GM11168 (cell line): Measurements from ENCODE around the gene FHIP1B.

Experiments used
- in situ Hi-C: fragments of 300-500 bp; cut with MboI; formaldehyde crosslinking; loops from one replicate; pipeline ENCODE4 v1.12.0; 2022; ENCODE audit warnings: low sequenced_read_pairs; ENCODE audit not compliant: unreplicated experiment

Gene FHIP1B

DNA sequence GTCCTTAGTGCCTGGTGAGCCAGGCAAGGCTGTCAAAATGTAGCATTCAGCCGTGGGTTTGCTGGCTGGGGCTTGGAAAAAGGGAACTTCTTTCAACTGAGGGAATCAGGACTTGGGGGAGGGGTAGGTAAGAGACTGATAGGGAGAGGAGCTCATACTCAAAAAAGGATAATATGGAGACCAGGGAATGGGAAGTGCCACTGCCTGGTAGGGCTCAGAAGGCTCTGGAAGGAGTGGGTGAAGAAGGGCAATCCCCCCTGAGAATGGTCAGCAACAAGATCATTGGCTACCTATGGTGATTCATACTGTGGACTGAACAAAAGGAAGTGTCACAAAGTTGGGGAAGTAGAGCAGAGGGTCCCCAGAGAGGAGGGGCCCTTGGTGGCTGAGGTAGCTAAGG is 6.3 kb upstream of the FHIP1B start:
- in situ Hi-C loops, result loop anchor here (10.0 kb wide), 2 partner anchors 54 to 114 kb away; no protein-coding TSS in a partner anchor

DNA sequence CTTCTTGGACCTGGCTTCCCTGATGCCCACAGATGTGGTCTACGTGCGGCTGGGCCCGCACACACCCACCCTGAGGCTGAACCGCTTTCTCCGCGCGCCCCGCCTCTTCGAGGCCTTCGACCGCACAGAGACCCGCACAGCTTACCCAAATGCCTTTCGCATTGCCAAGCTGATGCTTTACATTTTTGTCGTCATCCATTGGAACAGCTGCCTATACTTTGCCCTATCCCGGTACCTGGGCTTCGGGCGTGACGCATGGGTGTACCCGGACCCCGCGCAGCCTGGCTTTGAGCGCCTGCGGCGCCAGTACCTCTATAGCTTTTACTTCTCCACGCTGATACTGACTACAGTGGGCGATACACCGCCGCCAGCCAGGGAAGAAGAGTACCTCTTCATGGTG is 5.7 kb upstream of the FHIP1B start:
- in situ Hi-C loops, result loop anchor here (10.0 kb wide), 2 partner anchors 55 to 115 kb away; no protein-coding TSS in a partner anchor

DNA sequence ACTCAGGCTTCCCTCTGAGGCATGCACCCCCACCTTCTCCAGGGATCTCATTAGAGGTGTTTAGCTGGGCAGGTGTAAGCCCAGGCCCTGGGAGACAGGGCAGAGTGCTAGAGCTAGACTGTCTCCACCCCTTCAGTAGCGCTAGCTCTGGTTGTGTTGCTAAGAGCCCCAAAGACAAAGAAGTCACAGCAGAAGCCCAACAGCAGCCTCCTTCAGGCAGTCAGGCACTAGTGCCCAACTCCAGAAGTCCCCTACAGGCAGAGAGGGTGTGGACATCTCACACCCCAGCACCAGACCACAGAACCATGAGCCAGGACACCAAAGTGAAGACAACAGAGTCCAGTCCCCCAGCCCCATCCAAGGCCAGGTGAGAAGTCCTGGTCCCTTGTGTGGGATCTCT is 4.5 kb upstream of the FHIP1B start, which contains the start of gene CNGA4:
TSS of gene CNGA4 (plus strand) at position 188 of the 400 bp plus-strand sequence. CDS start at position 306, 118 bp downstream.
- in situ Hi-C loops, result no loop called here

DNA sequence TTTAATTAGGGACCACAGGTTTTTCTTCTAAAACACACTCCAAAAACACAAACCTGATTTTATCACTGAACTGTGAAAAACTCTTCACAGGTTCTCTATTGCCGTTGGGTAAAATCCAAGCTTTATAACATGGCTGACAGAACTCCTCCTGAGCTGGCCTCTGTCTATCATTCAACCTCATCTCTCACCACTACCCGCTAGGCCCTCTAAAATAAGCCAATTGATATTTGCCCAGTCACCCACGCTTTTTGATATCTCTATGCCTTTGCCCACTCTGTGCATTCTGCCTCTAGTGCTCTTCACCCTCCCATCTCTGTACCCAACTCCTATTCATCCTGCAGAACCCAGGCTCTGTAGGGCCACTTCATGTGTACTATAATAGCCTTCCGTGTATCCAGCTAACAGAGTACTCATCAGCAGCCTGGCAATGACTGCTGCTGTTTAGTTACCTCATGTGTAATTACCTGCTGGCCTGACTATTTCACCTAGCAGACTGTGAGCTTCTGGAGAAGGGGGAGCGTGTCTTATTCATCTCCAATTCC is 3.4 kb upstream of the FHIP1B start:
- in situ Hi-C loops, result no loop called here

DNA sequence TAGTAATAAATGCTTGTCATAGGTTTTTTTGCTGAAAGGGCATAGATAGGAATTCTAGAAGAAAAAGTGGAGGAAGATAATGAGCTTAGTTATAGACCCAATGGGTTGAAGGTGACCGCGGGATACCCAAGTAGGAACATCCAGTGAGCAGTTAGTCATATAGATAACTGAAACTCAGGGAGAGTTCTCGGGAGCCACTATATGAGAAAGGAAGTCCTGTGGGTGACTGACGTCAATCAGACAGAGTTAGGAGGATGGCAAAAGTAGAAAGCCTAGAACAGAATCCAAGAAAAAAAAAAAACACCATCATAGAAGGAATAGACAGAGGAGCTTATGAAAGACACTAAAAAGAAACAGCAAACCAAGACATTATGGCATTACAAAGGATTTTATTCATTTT is 2.8 kb upstream of the FHIP1B start:
- in situ Hi-C loops, result no loop called here

DNA sequence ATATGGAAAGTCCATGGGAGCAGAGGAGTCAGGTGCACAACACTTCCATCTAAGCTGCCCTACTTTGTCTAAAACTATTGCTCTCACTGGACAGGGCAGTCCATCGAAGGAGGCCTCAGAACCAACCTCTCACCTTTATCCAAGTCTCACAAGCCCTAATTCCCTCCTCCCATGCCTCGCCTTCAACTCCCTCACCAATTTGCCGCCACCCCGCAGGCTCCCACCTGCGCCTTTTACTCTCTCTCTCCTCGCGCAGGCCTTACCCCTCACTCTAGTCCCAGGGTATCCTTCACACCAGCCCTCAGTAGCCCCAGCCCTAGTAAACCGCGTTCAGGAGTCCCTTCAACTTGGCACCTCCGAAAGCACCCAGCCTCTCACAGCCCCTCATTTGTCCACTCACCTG is 451 bp downstream of the FHIP1B start:
- in situ Hi-C loops, result no loop called here

DNA sequence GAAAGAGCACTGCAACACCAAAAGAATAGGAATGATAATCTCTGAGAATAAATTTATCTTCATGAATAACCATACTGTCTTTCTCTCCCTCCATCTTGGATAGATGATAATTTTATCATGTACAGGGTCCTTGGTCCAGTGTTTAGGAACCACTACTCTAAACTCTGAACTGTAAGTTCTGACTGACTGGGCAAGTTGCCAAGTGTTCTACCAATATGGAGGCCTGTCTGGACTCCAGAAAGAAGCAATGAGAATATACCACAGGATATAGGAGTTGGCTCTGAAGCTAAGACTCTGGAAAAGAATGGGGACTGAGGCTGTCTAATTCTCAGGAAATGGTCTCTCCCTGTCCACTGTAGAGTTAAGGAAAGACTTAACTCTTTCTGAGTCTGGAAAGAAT is 1.5 kb downstream of the FHIP1B start:
- in situ Hi-C loops, result no loop called here

DNA sequence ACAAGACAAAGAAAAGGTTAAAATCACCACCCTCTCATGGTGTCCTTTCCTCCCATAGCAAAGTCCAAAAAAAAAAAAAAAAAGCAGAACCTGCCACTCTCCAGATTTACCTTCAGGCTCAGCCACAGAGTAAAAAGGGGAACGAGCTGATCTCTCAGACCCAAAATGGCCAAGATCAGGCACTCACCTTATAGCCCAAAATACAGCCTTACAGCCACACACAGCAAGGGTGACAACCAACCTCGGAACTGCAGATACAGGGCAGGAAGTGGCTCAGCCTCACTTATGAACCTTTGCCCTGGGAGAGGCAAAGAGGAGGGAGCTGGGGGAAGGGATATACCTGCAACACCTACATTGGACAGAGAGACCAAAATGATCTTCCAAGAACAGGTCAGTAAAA is 4.5 kb downstream of the FHIP1B start:
- in situ Hi-C loops, result no loop called here

DNA sequence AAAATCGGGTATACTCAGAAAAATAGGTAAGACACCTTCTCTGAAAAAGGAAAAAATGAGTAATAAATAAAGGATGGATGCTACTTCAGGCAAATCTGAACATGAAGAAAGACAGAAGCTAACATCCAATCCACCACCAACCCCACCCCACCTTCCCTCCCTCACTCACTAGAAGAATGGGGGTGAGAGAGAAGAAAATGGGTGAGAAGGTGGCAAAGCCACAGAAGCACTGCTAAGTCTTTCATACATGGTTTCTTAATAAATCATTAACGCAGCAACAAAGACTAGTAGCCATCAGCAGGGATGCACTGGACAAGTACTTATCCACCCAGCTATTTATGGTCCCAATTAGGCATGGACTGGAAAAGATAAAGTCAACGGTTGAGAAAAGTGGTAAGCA is 5.9 kb downstream of the FHIP1B start:
- in situ Hi-C loops, result no loop called here

DNA sequence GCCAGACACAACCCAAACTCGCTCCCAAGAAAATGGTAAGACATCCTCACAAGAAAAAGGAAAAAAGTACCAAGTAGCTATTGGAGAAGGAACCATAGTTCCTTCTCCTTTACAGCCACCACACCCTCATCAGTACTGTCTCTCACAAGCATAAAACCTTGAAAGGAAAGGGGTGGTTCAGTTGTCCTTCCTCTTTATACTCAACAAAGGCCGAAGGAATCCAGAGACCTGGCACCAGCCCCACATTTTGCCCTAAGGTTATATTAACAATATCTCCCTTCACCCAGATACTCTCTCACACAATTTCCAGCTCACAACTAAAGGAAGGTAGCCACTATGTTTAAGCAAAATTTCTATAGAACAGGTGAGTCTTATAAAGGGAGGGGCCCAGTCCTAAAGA is 8.5 kb downstream of the FHIP1B start:
- in situ Hi-C loops, result no loop called here

DNA sequence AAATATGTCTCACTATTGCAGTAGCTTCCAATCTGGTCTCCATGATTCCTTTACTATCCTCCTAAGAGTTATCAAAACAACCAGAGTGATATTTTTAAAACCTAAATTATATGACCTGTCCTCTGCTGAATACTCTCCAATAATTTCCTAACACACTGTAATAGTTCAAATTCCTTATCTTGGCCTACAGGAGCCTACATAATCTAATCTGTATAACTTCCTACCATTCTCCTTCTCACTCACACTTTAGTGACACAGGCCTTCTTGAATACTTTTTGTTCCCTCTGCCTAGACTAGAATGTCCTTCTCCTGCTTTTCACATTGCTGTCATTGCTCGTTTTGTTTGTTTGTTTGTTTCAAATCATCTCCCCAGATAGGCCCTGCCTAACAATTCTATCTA is 9.4 kb downstream of the FHIP1B start:
- in situ Hi-C loops, result no loop called here

DNA sequence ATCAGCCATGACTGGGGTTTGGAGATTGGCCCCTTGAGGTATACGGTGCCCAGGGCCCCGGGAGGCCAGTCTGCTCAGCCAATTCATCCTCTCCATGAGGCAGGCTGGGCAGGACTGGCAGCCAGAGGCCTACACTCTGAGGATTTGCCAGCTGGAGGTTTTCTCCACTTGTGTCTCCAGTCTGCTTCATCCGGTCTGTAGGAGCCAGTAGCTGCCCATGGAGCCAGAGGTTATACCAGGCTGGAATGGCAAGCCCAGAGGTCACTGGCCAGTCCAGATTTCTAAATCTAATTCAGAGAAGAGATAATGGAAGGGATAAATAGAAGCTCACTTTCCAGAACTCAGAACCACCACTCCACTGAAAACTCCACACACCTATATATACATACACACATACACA is 10.0 kb downstream of the FHIP1B start:
- in situ Hi-C loops, result no loop called here

DNA sequence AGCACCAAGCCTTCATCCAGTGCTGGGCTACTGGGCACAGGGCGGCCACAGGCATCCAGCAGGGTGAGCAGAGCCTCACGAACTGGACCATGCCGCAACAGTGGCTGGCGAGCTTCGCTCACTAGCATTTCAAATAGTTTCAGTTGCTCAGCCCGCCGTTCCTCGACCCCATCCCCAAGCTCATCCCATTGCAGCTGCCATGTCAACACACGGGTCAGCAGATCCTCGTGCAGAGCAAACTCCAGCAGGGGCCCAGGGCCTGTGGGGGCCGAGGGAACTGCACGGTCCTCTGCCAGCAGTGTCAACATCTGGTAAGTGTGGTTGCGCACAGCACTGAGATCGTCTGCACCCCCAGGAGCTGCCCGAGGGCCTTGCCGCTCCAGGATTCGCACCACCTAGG is 10.6 kb downstream of the FHIP1B start:
- in situ Hi-C loops, result no loop called here

DNA sequence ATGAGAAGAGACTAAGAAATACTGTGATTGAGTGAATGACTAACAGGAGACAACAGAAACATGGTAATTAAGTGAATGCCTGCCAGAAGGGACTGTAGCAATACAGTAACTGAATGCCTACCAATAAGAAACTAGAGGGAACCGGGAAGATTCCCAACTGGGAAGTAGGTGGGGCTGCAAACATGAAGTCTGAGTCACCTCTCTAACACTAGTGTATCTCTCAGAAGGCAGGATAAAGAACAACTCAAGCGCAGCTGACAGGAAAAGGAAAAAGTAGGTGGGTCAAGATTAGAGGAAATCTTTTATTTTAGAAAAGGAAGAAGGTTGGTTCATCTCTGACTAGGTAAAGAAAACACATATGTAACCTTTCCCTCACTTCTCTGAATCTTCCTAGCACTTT is 15.1 kb downstream of the FHIP1B start:
- in situ Hi-C loops, result no loop called here

DNA sequence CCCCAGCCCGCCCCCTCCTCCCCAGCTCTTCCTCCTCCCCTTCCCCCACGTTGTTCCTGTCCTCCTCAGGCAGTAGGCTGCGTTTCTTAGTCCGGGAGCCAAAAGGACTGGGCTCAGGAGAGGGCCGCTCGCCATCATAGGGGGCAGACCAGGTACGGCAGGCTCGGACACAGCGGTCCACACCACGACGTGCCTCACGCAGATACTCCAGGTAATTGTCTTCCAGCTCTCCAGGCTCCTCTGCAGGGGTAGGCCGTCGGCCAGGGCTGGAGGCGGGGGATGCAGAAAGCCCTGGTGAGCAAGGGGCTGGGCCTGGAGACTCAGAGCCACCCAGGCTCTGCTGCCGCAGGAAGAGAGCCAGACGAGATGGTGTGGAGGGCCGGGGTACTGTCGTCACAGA is 16.7 kb downstream of the FHIP1B start:
- in situ Hi-C loops, result no loop called here

DNA sequence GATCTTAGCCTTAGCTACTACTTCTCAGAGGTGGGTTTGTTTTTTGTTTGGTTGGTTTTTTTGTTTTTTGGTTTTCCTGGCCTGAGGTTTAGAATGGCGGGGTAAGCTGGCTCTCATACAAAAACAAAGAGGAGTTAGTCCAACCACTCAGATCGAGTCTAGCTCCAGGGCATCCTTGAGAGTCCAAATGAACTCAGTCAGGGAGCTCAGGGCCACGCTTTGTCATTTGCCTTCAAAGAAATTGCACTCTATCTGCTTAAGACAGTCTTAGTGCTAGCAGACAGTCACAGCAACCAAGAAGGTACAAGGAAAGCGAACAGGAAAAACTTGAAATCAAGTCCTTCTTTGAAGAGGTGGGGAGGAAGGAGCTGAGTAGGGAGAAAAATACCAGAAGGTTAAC is 17.9 kb downstream of the FHIP1B start:
- in situ Hi-C loops, result no loop called here

DNA sequence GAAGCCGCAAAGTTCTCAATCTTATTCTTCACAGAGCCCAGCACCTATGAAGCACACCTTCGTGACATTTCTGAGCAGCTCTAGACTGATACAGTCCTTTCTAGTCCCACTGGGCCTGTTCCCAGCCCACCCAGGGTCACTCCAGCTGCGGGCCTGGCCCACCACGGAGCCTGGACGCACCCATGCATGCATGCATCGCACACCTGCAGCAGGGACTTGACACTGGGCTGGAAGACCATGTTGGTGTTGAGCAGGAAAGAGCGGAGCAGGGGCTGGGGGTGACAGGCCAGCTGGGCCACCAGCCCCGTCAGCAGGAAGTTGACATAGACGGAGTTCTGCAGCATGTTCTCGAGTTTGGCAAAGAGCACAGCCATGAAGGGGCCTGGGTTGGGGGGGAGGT is 19.9 kb downstream of the FHIP1B start:
- in situ Hi-C loops, result no loop called here

DNA sequence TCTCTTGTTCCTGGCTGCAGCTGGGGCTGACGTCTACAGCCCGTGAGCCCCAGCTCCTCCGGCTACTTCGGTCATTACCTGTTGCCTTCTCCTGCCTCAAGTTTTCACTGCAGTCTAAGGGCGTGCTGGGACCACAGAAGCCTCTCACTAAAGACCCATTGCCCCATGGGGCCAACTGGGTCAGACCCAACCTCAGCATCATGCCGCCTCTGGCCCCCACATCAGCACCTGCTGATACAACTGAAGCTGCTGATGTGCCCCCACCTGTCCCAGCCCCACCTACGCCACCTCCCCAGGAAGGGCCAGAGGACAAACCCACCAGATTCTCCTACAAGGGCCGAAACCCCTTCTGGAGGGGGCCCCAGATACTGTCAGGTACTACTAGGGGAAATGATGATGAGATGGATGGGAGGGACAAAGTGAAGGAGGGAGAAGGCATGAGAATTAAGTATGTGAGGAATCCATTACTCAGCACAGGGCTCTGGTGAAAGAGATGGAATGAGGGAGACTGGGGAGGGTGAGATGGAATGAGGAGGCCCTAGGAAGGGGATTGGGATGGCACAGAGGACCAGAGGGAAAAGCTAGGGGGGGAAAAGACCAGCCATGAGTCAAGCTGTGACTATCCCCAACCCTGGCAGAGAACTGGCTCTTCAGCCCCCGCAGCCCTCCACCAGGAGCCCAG is 24.0 kb downstream of the FHIP1B start:
- in situ Hi-C loops, result no loop called here

DNA sequence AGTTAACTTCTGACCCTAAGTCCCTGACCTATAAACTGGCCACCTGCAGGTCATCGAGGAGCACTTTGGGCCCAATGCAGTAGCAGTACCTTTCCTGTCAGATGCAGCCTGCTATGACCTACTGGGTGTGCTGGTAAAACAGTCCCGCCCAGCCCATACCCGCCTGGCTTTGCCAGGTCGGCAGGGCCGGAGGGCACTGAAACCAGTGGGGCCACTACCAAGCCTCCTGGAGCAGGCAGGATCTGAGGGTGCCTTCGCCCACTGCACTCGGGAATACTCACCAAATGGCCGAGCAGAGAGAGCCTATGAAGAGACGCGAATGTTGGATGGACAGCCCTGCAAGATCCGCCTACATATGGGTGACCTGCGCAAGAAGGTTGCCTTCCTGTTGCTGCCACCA is 24.6 kb downstream of the FHIP1B start:
- in situ Hi-C loops, result no loop called here

DNA sequence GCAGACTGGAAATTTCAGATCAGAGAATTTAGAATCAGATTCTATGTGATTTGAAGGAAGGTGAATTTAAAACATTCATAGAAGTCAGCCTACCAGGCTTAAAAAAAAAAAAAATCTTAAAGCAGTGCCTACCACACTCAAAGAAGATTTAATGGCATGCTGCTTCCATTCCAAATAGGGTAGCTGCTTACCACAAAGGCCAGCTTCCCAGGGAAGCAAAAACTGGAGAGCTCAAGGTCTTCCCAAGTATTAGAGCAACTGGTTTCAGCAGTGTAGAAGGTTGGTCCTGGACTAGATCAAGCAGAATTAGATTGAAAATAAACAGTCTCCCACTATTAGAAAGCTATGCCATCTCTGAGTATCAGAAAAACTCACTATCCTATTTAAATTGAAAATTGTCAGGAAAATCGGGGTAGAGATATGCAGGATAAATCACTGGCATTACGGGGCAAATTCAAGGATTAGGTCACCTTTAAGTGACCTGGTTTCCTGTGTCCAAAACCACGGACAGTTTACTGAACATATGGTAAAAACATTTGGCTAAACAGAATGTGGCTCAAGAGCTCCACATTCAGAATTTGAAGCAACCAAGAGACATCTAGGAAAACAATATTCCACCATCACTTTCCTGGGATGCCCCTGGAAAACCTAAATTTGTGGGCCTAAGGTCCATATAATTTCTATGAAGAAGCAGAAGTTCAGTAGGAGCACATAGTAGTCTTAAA is 27.8 kb downstream of the FHIP1B start:
- in situ Hi-C loops, result no loop called here

DNA sequence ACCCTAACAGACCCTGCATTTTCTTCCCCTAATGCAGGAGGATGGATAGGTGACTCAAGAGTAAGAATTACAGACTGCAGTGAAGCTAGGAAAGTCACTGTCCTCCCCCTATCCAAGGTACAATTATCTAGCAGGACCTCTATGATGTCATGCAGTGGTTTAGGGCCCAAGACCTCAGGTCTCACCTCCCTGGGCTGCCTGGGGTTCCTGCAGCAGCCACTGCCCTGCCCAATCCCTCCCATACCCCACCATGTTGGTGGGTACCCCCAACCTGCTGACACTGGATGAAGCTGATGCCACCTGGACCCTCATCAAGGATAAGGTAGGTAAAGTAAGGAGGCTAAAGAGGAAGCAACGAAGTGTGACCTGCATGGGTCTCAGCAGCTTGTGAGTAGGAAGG is 29.1 kb downstream of the FHIP1B start, which contains the start of gene C11orf42:
TSS of gene C11orf42 (plus strand) at position 192 of the 400 bp plus-strand sequence. CDS start at position 251, 59 bp downstream.
- in situ Hi-C loops, result no loop called here
